Stomach smooth muscle (tissue), 2 donors: Measurements from ENCODE around the gene PRICKLE2.

ENCODE experiments used
- H3K27ac ChIP-seq: one replicate; pipeline ENCODE4 v1.7.0; 2013; ENCODE audit warnings: mild to moderate bottlenecking, low read length, inconsistent platforms
- H3K27me3 ChIP-seq, 2 donors: one replicate each; pipeline ENCODE4 v1.7.0; 2013; ENCODE audit warnings: low read length in 2 of 2; ENCODE audit not compliant: insufficient read depth in 2 of 2, control insufficient read depth in 1 of 2
- H3K36me3 ChIP-seq, 2 donors: one replicate each; pipeline ENCODE4 v1.7.0; 2013; ENCODE audit warnings: low read length in 2 of 2; ENCODE audit not compliant: control insufficient read depth in 2 of 2, insufficient read depth in 2 of 2
- H3K4me1 ChIP-seq: one replicate; pipeline ENCODE4 v1.7.0; 2013; ENCODE audit warnings: low read length; ENCODE audit not compliant: control insufficient read depth, insufficient read depth
- H3K4me3 ChIP-seq, 2 donors: one replicate each; pipeline ENCODE4 v1.7.0; 2013; ENCODE audit warnings: low read length in 2 of 2
- H3K9ac ChIP-seq, 2 donors: one replicate each; pipeline ENCODE4 v1.7.0; 2013; ENCODE audit warnings: low read length in 2 of 2, mild to moderate bottlenecking in 1 of 2
- H3K9me3 ChIP-seq, 2 donors: one replicate each; pipeline ENCODE4 v1.7.0; 2013; ENCODE audit warnings: low read length in 2 of 2; ENCODE audit not compliant: control insufficient read depth in 2 of 2
- donor health status: healthy.
- donor health status: Pancreatic carcinoma.

The PRICKLE2 gene

GRCh38 chr3:64158334-64158733 is 66.9 kb downstream of the PRICKLE2 start:
- no peak overlapping the region for H3K4me3 ChIP-seq
- peak overlapping the region; percentile 55 for H3K27ac ChIP-seq
- H3K9ac ChIP-seq, result no peak overlapping the region
- H3K4me1 ChIP-seq, result peaks cover 30% of the 10 kb centered on the region
- H3K36me3 ChIP-seq, result peaks cover 43 to 51% of the 10 kb centered on the region in 2 donors
- no peaks in the 10 kb centered on the region for H3K9me3 ChIP-seq
- H3K27me3 ChIP-seq, result no peaks in the 10 kb centered on the region

DNA sequence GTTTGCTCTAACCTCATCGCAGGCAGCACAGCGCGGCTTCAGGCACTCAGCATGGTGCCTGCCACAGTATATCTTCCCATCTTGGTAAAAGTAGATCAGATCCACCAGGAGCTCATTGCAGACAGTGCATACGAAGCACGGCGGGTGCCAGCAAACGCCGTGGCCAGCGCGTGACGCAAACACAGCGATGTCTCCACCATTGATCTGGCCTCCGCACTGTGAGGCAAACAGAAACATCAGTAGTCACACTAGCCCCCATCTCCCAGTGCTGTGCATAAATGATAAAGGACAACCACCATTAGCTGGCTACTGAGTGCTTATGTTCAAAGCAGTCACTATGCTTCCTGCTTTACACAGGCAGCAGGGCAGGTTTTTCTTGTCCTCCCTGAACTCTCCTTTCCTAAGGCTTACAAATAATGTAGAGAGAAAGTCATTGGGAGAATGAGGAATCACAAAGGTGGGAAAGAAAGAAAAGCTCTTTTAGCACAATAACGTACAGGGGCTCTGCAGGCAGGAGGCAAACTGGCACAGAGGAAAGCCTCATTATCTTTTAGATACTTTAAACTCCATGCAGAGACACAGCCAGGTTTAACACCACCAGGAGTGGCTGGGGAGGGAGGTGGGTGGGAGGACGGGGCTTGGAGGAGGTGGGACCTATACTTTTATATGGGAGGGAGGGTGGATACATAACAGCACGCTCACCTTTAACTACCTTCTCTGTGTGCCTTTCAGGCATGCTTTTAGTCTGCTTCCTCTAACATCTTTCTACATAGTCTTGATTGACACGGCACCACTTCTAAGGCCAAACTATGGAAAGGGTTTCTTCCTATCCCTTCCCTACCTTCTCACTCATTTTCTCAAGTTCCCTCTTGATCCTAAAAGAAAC is 67.9 kb downstream of the PRICKLE2 start:
- Histone ChIP-seq H3K4me1 (peaks cover 32% of the 10 kb centered on the region), H3K9ac (no peak overlapping the region), H3K27ac (peak overlapping the region; percentile 55), H3K4me3 (no peak overlapping the region), H3K36me3 (peaks cover 50 to 55% of the 10 kb centered on the region in 2 donors), H3K9me3 (no peaks in the 10 kb centered on the region), H3K27me3 (no peaks in the 10 kb centered on the region)

DNA sequence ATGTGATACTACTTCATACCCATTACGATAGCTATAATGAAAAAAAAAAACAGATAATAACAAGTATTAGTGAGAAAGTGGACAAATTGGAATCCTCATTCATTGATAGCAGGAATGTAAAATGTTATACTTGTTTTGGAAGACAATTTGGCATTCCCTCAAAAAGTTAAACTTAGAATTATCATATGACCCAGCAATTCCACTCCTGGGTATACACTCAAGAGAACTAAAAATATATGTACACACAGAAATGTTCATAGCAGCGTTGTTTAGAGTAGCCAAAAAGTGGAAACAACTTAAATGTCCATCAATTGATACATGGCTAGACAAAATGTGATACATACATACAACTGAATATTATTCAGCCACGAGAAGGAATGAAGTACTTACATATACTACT is 69.9 kb downstream of the PRICKLE2 start:
- Histone ChIP-seq H3K9ac (no peak overlapping the region), H3K27me3 (no peaks in the 10 kb centered on the region), H3K4me1 (peaks cover 47% of the 10 kb centered on the region), H3K27ac (no peak overlapping the region), H3K36me3 (peaks cover 54 to 59% of the 10 kb centered on the region in 2 donors), H3K9me3 (no peaks in the 10 kb centered on the region), H3K4me3 (no peak overlapping the region)

DNA sequence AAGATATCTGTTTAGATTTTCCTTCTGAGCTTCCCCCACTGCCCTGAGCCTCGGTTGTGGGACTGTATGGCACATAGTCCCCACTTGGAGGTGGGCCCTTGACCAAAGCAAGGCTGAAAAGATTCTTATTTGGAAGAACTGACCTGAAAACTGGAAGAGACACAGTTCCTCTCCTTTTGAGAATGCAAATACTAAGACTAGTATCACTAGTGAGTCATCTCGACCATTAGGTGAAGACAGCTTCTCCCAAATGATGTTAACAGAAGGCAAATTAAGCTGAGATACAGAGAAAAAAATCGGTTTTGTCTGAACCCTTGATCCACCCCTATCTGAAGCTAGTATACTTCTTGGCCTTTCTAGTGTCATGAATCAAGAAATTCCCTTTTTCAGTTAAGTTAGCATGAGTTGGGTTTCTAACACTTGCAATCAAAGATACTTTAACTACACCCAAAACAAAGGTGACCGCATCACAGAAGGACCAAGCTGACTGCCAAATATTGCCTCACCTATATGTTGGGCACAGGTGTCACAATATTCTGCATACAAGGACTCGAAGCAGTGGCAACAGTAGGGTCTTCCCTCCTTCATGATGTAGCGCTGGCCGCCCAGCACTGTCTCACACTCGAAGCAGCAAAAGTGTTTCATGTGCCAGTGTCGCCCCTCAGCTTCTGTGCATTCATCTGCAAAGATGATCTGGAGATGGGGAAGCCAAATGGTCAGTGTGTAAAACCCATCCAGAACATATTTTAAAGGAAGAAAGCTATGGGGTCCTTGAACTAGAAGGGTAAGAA is 72.4 kb downstream of the PRICKLE2 start:
- Histone ChIP-seq H3K27me3 (no peaks in the 10 kb centered on the region), H3K4me1 (peaks cover 45% of the 10 kb centered on the region), H3K9ac (no peak overlapping the region), H3K27ac (peak overlapping the region; percentile 96), H3K9me3 (no peaks in the 10 kb centered on the region), H3K4me3 (no peak overlapping the region), H3K36me3 (peaks cover 30 to 47% of the 10 kb centered on the region in 2 donors)

- H3K9me3 ChIP-seq, result no peaks in the 10 kb centered on the region
- peaks cover 42% of the 10 kb centered on the region for H3K4me1 ChIP-seq
- H3K27me3 ChIP-seq, result no peaks in the 10 kb centered on the region
- H3K27ac ChIP-seq, result peak overlapping the region; percentile 96
- H3K9ac ChIP-seq, result no peak overlapping the region
- peaks cover 29 to 46% of the 10 kb centered on the region in 2 donors for H3K36me3 ChIP-seq
- no peak overlapping the region for H3K4me3 ChIP-seq
Measured at GRCh38 chr3:64152086-64152485, 73.2 kb downstream of the PRICKLE2 start.

DNA sequence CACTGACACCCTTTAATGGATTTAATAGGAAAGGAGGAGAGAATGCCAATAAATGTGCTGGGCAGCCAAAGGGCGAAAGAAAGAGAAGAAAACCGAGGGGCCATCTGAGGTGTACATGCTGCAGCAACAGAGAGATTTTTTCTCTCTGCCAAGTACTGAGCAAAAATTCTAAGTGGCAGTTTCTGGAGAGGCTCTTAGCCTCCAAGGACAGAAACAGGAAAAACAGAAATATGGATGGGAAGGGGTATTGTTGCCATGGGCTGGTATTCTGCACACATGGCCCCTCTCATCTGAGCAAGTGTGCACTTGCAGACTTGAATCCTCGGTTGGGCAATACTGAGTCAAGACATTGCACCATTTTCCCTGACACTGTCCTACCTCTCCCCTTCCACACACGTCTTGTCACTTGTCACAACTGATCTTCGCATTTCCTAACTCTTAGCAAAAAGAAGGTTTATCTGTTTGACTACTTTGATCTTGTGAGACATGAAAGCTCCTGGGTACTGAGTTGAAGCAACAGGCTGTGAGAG is 73.9 kb downstream of the PRICKLE2 start:
- no peak overlapping the region for H3K4me3 ChIP-seq

GRCh38 chr3:64150623-64151207 is 74.6 kb downstream of the PRICKLE2 start:
- H3K27me3 ChIP-seq, result no peaks in the 10 kb centered on the region
- peaks cover 44% of the 10 kb centered on the region for H3K4me1 ChIP-seq
- peaks cover 25 to 43% of the 10 kb centered on the region in 2 donors for H3K36me3 ChIP-seq
- peak overlapping the region; percentile 50 to 75 for H3K9ac ChIP-seq
- no peaks in the 10 kb centered on the region for H3K9me3 ChIP-seq
- peak overlapping the region; percentile 96 for H3K27ac ChIP-seq
- H3K4me3 ChIP-seq, result peak overlapping the region; percentile 15 to 52

More for the DNA sequence above, 73.9 kb downstream of the PRICKLE2 start:
- H3K9ac ChIP-seq, result peak overlapping the region; percentile 22 to 34
- peaks cover 41% of the 10 kb centered on the region for H3K4me1 ChIP-seq
- H3K36me3 ChIP-seq, result peaks cover 27 to 44% of the 10 kb centered on the region in 2 donors
- H3K27ac ChIP-seq, result peak overlapping the region; percentile 96
- H3K27me3 ChIP-seq, result no peaks in the 10 kb centered on the region
- H3K9me3 ChIP-seq, result no peaks in the 10 kb centered on the region

- peak overlapping the region; percentile 50 to 75 for H3K9ac ChIP-seq
Measured at GRCh38 chr3:64149886-64150285, 75.4 kb downstream of the PRICKLE2 start.

GRCh38 chr3:64148955-64149653 is 76.2 kb downstream of the PRICKLE2 start:
- Histone ChIP-seq H3K27me3 (no peaks in the 10 kb centered on the region), H3K36me3 (peaks cover 21 to 45% of the 10 kb centered on the region in 2 donors), H3K4me1 (peaks cover 53% of the 10 kb centered on the region), H3K4me3 (no peak overlapping the region), H3K9me3 (no peaks in the 10 kb centered on the region), H3K9ac (peak overlapping the region; percentile 4 to 36), H3K27ac (peak overlapping the region; percentile 96)

More at GRCh38 chr3:64149886-64150285, 75.4 kb downstream of the PRICKLE2 start:
- Histone ChIP-seq H3K36me3 (peaks cover 21 to 42% of the 10 kb centered on the region in 2 donors), H3K4me3 (peak overlapping the region; percentile 15 to 22), H3K9me3 (no peaks in the 10 kb centered on the region), H3K27me3 (no peaks in the 10 kb centered on the region), H3K4me1 (peaks cover 47% of the 10 kb centered on the region), H3K27ac (peak overlapping the region; percentile 96)

DNA sequence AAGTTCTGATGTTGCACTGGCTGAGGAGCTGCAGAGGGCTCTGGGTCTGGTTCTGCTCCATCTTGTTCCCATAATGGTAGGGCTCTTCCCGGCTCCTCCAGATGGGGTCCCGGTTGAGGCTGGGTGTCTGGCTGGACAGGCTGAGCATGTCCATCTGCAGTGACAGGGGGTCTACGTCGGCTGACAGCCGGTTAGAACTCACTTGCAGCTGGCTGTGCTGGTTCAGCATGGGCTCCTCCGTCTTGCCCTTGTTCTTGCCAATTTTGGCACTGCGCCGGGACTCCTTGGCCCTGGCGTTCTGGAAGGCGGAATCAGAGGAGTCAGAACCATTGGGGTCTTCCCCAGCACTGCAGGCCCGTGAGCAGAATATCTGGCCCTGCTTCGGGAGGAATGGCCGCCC is 78.1 kb downstream of the PRICKLE2 start:
- Histone ChIP-seq H3K27ac (peak overlapping the region; percentile 96), H3K36me3 (peaks cover 16 to 34% of the 10 kb centered on the region in 2 donors), H3K9me3 (no peaks in the 10 kb centered on the region), H3K27me3 (no peaks in the 10 kb centered on the region), H3K4me3 (no peak overlapping the region), H3K9ac (no peak overlapping the region), H3K4me1 (peaks cover 59% of the 10 kb centered on the region)
